ENCODE measurements around the gene SLC13A1.

- TF ChIP-seq POLR2A (IDR thresholded peaks at IDR 0.05) (no peak), CTCF (IDR thresholded peaks at IDR 0.05) (no peak)
Observed at GRCh38 chr7:123191132-123191531, 8.6 kb downstream of the SLC13A1 start.

All from thyroid gland (tissue), 4 donors.